ENCODE measurements around the gene STUM.

DNA sequence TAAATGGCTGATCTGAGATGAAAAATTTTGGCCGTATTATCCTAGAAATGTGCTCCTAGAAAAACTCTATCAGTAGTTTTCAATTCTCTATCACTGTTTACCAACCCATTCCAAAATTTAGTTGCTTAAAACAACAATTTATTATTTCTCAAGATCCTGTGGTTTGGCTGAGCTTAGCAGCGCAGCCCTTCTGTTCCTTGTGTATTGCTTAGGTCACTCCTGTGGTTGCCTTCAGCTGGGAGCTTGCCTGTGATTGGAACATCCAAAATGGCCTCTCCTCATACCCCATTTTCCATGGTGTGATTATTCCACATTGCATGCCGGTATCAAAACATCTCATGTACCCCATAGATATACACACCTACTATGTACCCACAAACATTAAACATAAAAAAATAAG, 22.8 kb upstream of the STUM start:
- TF ChIP-seq, protein P1, sequence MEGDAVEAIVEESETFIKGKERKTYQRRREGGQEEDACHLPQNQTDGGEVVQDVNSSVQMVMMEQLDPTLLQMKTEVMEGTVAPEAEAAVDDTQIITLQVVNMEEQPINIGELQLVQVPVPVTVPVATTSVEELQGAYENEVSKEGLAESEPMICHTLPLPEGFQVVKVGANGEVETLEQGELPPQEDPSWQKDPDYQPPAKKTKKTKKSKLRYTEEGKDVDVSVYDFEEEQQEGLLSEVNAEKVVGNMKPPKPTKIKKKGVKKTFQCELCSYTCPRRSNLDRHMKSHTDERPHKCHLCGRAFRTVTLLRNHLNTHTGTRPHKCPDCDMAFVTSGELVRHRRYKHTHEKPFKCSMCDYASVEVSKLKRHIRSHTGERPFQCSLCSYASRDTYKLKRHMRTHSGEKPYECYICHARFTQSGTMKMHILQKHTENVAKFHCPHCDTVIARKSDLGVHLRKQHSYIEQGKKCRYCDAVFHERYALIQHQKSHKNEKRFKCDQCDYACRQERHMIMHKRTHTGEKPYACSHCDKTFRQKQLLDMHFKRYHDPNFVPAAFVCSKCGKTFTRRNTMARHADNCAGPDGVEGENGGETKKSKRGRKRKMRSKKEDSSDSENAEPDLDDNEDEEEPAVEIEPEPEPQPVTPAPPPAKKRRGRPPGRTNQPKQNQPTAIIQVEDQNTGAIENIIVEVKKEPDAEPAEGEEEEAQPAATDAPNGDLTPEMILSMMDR (IDR thresholded peaks at IDR 0.05): no peak
- TF ChIP-seq POLR2AphosphoS5 (IDR thresholded peaks at IDR 0.05): no peak
- no peak for TF ChIP-seq POLR2A (IDR thresholded peaks at IDR 0.05)
- no peak for TF ChIP-seq EP300 (IDR thresholded peaks at IDR 0.05)
